ENCODE measurements around the gene MAGI1. TPM values are rescaled to one million over a fixed set of nuclear protein-coding genes. Genes with fewer than 3 reads are reported as not detected.

MAGI1 gene
- total and polyA plus RNA-seq, 7 donors = 10.2 to 54.0 (median 29.8) TPM

DNA sequence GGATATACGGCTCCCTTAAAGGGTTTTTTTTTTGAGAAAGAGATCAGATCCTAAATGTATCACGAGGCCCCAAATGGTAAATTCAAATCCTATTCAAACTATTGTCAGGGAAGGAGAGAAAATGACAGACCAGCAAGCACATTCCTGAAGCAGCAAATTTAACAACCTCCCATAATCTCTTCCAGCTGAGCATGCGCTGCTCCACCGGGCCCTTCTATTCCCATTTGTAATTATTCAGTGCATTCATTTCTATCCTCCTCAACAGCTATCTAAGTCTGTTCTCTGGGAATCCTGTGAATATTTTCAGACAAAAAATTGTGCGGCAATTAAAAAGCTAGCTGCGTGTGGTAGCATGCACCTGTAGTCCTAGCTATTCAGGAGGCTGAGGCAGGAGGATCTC, 43.2 kb downstream of the MAGI1 start:
- no peak overlapping the region for H3K27ac ChIP-seq
- no peaks in the 10 kb centered on the region for H3K4me1 ChIP-seq
- no peaks in the 10 kb centered on the region for H3K27me3 ChIP-seq
- no peak for DNase-seq
- no peaks in the 10 kb centered on the region for H3K36me3 ChIP-seq
- H3K4me3 ChIP-seq = no peak overlapping the region
- intact Hi-C loops (cut with DNase I) = no loop called here
- WGBS, 2 donors = 86 to 97% methylated on average over 6 of the region's 6 CpGs
- TF ChIP-seq POLR2AphosphoS5 (IDR thresholded peaks at IDR 0.05) (no peak), POLR2A (IDR thresholded peaks at IDR 0.05) (no peak), EP300 (IDR thresholded peaks at IDR 0.05) (no peak)
- TF ChIP-seq, protein P1, sequence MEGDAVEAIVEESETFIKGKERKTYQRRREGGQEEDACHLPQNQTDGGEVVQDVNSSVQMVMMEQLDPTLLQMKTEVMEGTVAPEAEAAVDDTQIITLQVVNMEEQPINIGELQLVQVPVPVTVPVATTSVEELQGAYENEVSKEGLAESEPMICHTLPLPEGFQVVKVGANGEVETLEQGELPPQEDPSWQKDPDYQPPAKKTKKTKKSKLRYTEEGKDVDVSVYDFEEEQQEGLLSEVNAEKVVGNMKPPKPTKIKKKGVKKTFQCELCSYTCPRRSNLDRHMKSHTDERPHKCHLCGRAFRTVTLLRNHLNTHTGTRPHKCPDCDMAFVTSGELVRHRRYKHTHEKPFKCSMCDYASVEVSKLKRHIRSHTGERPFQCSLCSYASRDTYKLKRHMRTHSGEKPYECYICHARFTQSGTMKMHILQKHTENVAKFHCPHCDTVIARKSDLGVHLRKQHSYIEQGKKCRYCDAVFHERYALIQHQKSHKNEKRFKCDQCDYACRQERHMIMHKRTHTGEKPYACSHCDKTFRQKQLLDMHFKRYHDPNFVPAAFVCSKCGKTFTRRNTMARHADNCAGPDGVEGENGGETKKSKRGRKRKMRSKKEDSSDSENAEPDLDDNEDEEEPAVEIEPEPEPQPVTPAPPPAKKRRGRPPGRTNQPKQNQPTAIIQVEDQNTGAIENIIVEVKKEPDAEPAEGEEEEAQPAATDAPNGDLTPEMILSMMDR (IDR thresholded peaks at IDR 0.05) = no peak
- no peaks in the 10 kb centered on the region for H3K9me3 ChIP-seq

DNA sequence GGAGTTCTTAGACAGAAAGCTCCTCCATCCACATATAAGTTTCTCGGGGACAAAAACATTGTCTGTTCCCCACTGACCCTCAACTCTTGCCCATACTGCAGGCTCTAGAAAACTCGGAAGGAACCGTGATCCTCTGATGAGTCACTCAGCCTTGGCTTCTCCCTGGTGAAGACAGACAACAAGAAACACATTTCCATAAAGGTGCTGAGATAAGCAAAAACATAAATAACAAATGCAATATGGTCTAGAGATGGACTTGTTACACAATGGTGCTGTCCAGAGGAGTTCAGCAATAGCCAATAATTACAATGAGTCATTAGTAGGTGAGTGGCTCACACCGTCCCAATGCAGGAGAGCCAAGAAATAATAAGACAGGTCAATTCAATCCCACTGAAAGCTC, 43.7 kb downstream of the MAGI1 start:
- WGBS, 2 donors = 87 to 90% methylated on average over 4 of the region's 4 CpGs
- no peak overlapping the region for H3K27ac ChIP-seq
- TF ChIP-seq POLR2A (IDR thresholded peaks at IDR 0.05) (no peak), POLR2AphosphoS5 (IDR thresholded peaks at IDR 0.05) (no peak), EP300 (IDR thresholded peaks at IDR 0.05) (no peak)
- TF ChIP-seq, protein P1 (IDR thresholded peaks at IDR 0.05) = no peak
- H3K4me3 ChIP-seq = no peak overlapping the region
- intact Hi-C loops (cut with DNase I) = no loop called here
- H3K4me1 ChIP-seq = no peaks in the 10 kb centered on the region
- H3K27me3 ChIP-seq = no peaks in the 10 kb centered on the region
- no peaks in the 10 kb centered on the region for H3K36me3 ChIP-seq
- H3K9me3 ChIP-seq = no peaks in the 10 kb centered on the region
- no peak for DNase-seq

DNA sequence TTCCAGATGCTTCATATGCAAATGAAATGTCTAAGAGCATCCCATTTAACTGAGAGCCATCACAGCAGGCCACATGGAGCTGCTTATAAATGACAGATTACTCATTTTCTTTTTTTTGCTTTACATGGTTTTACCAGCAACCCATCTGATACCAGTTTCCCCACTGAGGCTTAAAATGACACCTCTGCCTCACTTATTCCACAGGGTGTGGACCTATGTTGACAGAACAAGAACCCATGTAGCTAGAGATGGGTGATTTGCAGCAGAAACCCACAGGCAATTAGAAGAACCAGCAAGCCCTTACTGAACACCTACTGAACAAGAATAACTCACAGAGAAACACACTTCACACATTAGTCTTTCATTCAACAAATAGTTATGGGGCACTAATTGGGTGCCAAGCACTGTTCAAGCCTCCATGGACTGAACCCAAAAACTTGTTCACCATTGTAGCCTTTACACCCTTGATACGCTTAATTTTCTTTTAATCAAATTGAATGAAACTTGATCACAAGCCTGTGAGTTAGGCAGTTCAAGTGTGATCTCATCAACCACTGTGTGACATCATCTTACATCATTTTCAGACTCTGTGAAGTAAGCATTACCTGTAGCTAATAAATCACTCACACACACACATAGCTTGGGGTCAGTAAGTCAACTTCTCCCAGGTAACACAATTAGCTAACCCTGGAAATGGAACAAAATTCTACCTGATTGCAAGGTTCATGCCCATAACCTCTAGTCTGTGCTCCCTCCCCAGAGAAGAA, 45.4 kb downstream of the MAGI1 start:
- no peaks in the 10 kb centered on the region for H3K27me3 ChIP-seq
- no peak overlapping the region for H3K4me3 ChIP-seq
- no peak for DNase-seq
- no peaks in the 10 kb centered on the region for H3K4me1 ChIP-seq
- no peaks in the 10 kb centered on the region for H3K9me3 ChIP-seq
- intact Hi-C loops (cut with DNase I) = no loop called here
- 98 to 99% methylated on average over 1 of the region's 1 CpG for WGBS, 2 donors
- no peaks in the 10 kb centered on the region for H3K36me3 ChIP-seq
- H3K27ac ChIP-seq = no peak overlapping the region
- TF ChIP-seq EP300 (IDR thresholded peaks at IDR 0.05) (no peak), POLR2AphosphoS5 (IDR thresholded peaks at IDR 0.05) (no peak), POLR2A (IDR thresholded peaks at IDR 0.05) (no peak)
- TF ChIP-seq, protein P1 (IDR thresholded peaks at IDR 0.05) = no peak

DNA sequence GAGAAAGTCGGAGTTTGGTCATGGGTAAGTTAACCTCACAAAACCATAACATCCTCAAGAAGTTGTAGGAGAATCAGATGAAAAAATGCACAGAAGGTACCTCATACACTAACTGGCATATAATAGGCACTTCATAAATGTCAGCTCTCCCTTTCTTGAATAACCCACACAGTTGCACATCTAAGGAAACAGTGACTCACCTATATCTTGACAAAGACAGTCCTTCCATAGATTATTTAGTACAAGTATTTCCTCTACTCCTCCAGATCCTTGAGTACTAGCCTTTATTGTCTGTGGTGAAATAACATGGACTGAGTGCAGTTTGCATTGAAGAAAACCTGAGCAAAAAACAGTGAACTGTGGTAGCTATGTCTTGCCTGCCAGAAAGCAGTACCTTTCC, 46.6 kb downstream of the MAGI1 start:
- no peak overlapping the region for H3K27ac ChIP-seq
- no peaks in the 10 kb centered on the region for H3K36me3 ChIP-seq
- H3K9me3 ChIP-seq = no peaks in the 10 kb centered on the region
- intact Hi-C loops (cut with DNase I) = no loop called here
- H3K4me1 ChIP-seq = no peaks in the 10 kb centered on the region
- no peaks in the 10 kb centered on the region for H3K27me3 ChIP-seq
- TF ChIP-seq, protein P1 (IDR thresholded peaks at IDR 0.05) = no peak
- TF ChIP-seq POLR2AphosphoS5 (IDR thresholded peaks at IDR 0.05) = no peak
- no peak for TF ChIP-seq EP300 (IDR thresholded peaks at IDR 0.05)
- no peak for TF ChIP-seq POLR2A (IDR thresholded peaks at IDR 0.05)
- 94 to 96% methylated on average over 1 of the region's 1 CpG for WGBS, 2 donors
- no peak overlapping the region for H3K4me3 ChIP-seq
- DNase-seq = no peak
